Measurements from ENCODE around the gene TMEM30A.

The TMEM30A gene

DNA sequence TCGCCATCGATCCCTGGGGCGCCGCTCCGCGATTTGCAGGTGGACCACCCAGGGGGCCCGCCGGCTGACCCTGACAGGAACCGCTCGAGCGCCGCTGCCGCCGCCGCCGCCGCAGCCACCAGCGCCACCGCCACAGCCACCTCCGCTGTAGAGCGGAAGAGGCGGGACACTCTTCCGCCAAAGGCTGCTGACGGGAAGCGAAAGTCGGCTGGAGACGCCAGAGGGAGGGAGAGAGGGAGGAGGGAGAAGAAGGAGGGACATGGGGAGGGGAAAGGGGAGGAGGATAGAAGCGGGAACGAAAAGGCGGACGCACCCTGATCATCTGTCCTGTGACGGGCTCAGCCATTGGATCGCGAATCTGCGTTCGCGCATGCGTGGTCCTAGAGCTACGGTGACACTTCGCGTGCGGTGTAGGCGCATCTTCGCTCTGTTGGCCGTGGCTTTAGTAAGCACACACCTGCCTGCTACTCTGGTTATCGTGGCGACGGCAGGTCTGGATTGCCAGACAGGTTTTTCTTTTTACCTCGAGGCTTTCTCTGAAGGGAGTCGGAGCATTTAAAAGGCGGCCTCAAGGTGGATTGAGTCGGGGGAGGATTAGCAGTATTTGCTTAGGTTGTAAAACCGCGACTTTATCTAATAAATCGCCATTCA, at the start of gene TMEM30A:
TSS of gene TMEM30A (minus strand) at position 161 of the 651 bp plus-strand sequence. CDS start at position 7, 154 bp downstream.
- Histone ChIP-seq H3K9me3 (ENCODE audit: control insufficient read depth, low read length) (no peaks in the 10 kb centered on the region), H3K4me1 (ENCODE audit: control insufficient read depth, insufficient read depth, low read length) (peaks cover 6% of the 10 kb centered on the region), H3K4me3 (ENCODE audit: low read length) (peak within 1 kb of the TSS; percentile 80), H3K36me3 (ENCODE audit: control insufficient read depth, insufficient read depth, low read length) (no peaks in the 10 kb centered on the region), H3K9ac (ENCODE audit: low read length) (peak within 1 kb of the TSS; percentile 80), H3K27me3 (ENCODE audit: control insufficient read depth, insufficient read depth, low read length) (no peaks in the 10 kb centered on the region)

- Histone ChIP-seq H3K4me3 (ENCODE audit: low read length) (no peak overlapping the region), H3K27me3 (ENCODE audit: control insufficient read depth, insufficient read depth, low read length) (no peaks in the 10 kb centered on the region), H3K36me3 (ENCODE audit: control insufficient read depth, insufficient read depth, low read length) (no peaks in the 10 kb centered on the region), H3K9ac (ENCODE audit: low read length) (no peak overlapping the region), H3K4me1 (ENCODE audit: control insufficient read depth, insufficient read depth, low read length) (no peaks in the 10 kb centered on the region), H3K9me3 (ENCODE audit: control insufficient read depth, low read length) (no peaks in the 10 kb centered on the region)
Measured at GRCh38 chr6:75333676-75334200, 49.1 kb upstream of the TMEM30A start.

GRCh38 chr6:75331151-75331550, 46.6 kb upstream of the TMEM30A start:
- Histone ChIP-seq H3K27me3 (ENCODE audit: control insufficient read depth, insufficient read depth, low read length) (no peaks in the 10 kb centered on the region), H3K9me3 (ENCODE audit: control insufficient read depth, low read length) (no peaks in the 10 kb centered on the region), H3K36me3 (ENCODE audit: control insufficient read depth, insufficient read depth, low read length) (no peaks in the 10 kb centered on the region), H3K4me3 (ENCODE audit: low read length) (no peak overlapping the region), H3K4me1 (ENCODE audit: control insufficient read depth, insufficient read depth, low read length) (no peaks in the 10 kb centered on the region), H3K9ac (ENCODE audit: low read length) (no peak overlapping the region)

DNA sequence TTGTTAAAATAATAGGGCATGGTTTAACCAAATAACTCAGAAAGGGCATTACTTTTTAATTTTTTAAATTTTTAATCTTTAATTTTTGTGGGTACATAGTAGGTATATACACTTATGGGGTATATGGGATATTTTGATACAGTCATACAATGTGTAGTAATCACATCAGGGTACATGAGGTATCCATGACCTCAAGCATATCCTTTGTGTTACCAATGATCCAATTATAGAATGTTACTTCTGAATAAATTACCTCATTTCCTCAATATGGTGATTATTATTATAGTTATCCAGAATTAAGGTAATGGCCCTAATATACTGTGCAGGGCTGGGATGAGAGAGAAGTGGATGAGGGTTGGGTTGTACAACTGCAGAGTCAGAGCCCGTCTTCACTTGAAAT, 45.1 kb upstream of the TMEM30A start:
- Histone ChIP-seq H3K36me3 (ENCODE audit: control insufficient read depth, insufficient read depth, low read length) (no peaks in the 10 kb centered on the region), H3K4me3 (ENCODE audit: low read length) (no peak overlapping the region), H3K27me3 (ENCODE audit: control insufficient read depth, insufficient read depth, low read length) (no peaks in the 10 kb centered on the region), H3K9ac (ENCODE audit: low read length) (no peak overlapping the region), H3K9me3 (ENCODE audit: control insufficient read depth, low read length) (no peaks in the 10 kb centered on the region), H3K4me1 (ENCODE audit: control insufficient read depth, insufficient read depth, low read length) (no peaks in the 10 kb centered on the region)

- Histone ChIP-seq H3K9me3 (ENCODE audit: control insufficient read depth, low read length) (no peaks in the 10 kb centered on the region), H3K4me3 (ENCODE audit: low read length) (no peak overlapping the region)
Measured at GRCh38 chr6:75327807-75328206, 43.2 kb upstream of the TMEM30A start.

DNA sequence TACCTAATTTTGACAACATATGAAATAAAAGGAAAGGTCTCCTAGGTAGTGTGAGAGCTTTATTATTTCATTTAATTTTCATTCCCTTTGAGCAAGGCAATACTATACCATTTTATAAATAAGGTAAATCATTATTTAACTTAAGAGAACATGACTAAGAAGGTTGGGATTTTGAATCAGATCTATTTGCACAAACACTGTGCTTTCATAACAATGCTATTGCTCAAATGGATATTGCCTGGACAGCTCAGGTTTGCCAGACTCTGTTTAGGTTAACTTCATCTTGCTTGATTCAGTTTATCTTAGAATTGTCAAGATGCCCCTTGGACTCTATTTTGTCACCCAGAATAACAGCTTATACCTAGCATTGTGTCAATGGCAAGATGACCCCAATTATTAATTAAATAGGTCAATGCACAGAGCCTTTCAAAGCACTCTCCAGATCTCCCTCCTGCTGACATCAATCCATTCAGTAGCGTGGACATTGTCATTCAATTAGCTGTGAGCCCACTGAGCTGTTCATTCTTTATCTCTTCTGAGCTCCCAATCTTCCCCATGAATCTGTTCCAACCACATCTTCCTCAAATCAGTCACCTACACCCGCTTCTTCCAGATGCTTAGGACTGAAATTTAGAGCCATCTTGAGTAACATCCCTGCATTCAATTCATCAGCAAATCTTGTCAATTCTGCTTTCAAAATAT, 42.1 kb upstream of the TMEM30A start:
- no peaks in the 10 kb centered on the region for H3K4me1 ChIP-seq (ENCODE audit: control insufficient read depth, insufficient read depth, low read length)
- H3K27me3 ChIP-seq (ENCODE audit: control insufficient read depth, insufficient read depth, low read length), result no peaks in the 10 kb centered on the region
- H3K36me3 ChIP-seq (ENCODE audit: control insufficient read depth, insufficient read depth, low read length), result no peaks in the 10 kb centered on the region
- no peak overlapping the region for H3K4me3 ChIP-seq (ENCODE audit: low read length)
- H3K9me3 ChIP-seq (ENCODE audit: control insufficient read depth, low read length), result no peaks in the 10 kb centered on the region
- no peak overlapping the region for H3K9ac ChIP-seq (ENCODE audit: low read length)

More at GRCh38 chr6:75327807-75328206, 43.2 kb upstream of the TMEM30A start:
- H3K36me3 ChIP-seq (ENCODE audit: control insufficient read depth, insufficient read depth, low read length), result no peaks in the 10 kb centered on the region
- no peaks in the 10 kb centered on the region for H3K27me3 ChIP-seq (ENCODE audit: control insufficient read depth, insufficient read depth, low read length)
- no peaks in the 10 kb centered on the region for H3K4me1 ChIP-seq (ENCODE audit: control insufficient read depth, insufficient read depth, low read length)
- H3K9ac ChIP-seq (ENCODE audit: low read length), result no peak overlapping the region

- Histone ChIP-seq H3K4me3 (ENCODE audit: low read length) (no peak overlapping the region), H3K27me3 (ENCODE audit: control insufficient read depth, insufficient read depth, low read length) (no peaks in the 10 kb centered on the region), H3K9ac (ENCODE audit: low read length) (no peak overlapping the region), H3K36me3 (ENCODE audit: control insufficient read depth, insufficient read depth, low read length) (no peaks in the 10 kb centered on the region), H3K9me3 (ENCODE audit: control insufficient read depth, low read length) (no peaks in the 10 kb centered on the region), H3K4me1 (ENCODE audit: control insufficient read depth, insufficient read depth, low read length) (no peaks in the 10 kb centered on the region)
Measured at GRCh38 chr6:75318900-75319299, 34.3 kb upstream of the TMEM30A start.

- Histone ChIP-seq H3K9me3 (ENCODE audit: control insufficient read depth, low read length) (no peaks in the 10 kb centered on the region), H3K27me3 (ENCODE audit: control insufficient read depth, insufficient read depth, low read length) (no peaks in the 10 kb centered on the region), H3K4me3 (ENCODE audit: low read length) (no peak overlapping the region), H3K36me3 (ENCODE audit: control insufficient read depth, insufficient read depth, low read length) (no peaks in the 10 kb centered on the region), H3K4me1 (ENCODE audit: control insufficient read depth, insufficient read depth, low read length) (no peaks in the 10 kb centered on the region), H3K9ac (ENCODE audit: low read length) (no peak overlapping the region)
Measured at GRCh38 chr6:75317503-75318206, 33.1 kb upstream of the TMEM30A start.

DNA sequence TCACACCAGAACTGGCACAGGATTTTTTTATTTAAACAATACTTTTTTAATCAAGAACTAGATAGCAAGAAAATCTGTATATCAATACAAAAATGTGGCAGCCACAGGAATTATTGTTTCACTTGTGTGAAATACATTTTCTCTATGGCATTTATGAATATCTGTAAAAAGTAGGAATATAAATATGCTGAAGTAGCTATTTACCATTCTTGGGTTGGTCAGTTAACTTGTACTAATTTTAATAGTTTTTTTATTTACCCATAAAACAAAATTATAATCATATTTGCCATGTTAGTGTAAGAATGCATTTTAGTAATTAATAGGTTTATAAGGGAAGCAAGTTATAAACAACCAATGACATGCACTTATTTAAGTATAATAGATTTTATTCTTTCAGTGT, 31.4 kb upstream of the TMEM30A start:
- H3K4me1 ChIP-seq (ENCODE audit: control insufficient read depth, insufficient read depth, low read length), result no peaks in the 10 kb centered on the region
- no peak overlapping the region for H3K9ac ChIP-seq (ENCODE audit: low read length)
- no peaks in the 10 kb centered on the region for H3K27me3 ChIP-seq (ENCODE audit: control insufficient read depth, insufficient read depth, low read length)
- no peak overlapping the region for H3K4me3 ChIP-seq (ENCODE audit: low read length)
- no peaks in the 10 kb centered on the region for H3K9me3 ChIP-seq (ENCODE audit: control insufficient read depth, low read length)
- H3K36me3 ChIP-seq (ENCODE audit: control insufficient read depth, insufficient read depth, low read length), result no peaks in the 10 kb centered on the region

- no peaks in the 10 kb centered on the region for H3K9me3 ChIP-seq (ENCODE audit: control insufficient read depth, low read length)
- H3K4me3 ChIP-seq (ENCODE audit: low read length), result no peak overlapping the region
- H3K36me3 ChIP-seq (ENCODE audit: control insufficient read depth, insufficient read depth, low read length), result no peaks in the 10 kb centered on the region
- H3K4me1 ChIP-seq (ENCODE audit: control insufficient read depth, insufficient read depth, low read length), result peaks cover 5% of the 10 kb centered on the region
- no peaks in the 10 kb centered on the region for H3K27me3 ChIP-seq (ENCODE audit: control insufficient read depth, insufficient read depth, low read length)
- no peak overlapping the region for H3K9ac ChIP-seq (ENCODE audit: low read length)
Measured at GRCh38 chr6:75308250-75308988, 23.8 kb upstream of the TMEM30A start.

DNA sequence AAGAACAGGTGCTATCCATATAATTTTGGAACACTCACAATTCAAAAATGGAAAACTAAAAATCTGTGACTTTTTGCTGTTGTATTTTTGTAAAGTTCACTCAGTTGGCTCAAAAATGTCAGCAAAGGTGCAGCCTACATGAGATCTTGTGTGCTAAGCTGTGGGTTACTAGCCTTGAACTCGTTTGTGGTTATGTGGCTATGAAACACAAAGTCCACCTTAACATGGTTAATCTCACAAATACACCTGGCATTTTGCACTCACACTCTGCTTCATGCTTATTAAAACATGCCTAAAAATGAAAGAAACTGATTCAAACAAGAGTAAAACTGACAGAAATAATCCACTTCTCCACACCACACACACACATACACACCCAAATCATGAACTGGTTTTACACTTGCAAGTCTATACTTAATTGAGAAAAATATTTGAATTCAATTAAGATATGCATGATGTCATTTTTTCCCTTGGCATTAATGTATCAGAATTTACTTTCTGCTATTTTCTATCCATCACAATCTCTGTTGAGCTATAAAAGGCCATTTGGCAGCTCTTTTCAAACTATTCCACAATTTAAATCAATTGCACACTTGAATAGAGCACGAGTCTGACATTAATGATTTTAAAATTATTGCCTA, 22.9 kb upstream of the TMEM30A start:
- Histone ChIP-seq H3K9ac (ENCODE audit: low read length) (no peak overlapping the region), H3K4me1 (ENCODE audit: control insufficient read depth, insufficient read depth, low read length) (peaks cover 5% of the 10 kb centered on the region), H3K36me3 (ENCODE audit: control insufficient read depth, insufficient read depth, low read length) (no peaks in the 10 kb centered on the region), H3K27me3 (ENCODE audit: control insufficient read depth, insufficient read depth, low read length) (no peaks in the 10 kb centered on the region), H3K9me3 (ENCODE audit: control insufficient read depth, low read length) (no peaks in the 10 kb centered on the region), H3K4me3 (ENCODE audit: low read length) (no peak overlapping the region)

Data from mucosa of stomach (tissue), 1 donor.